Activated CD4-positive, alpha-beta T cell treated with anti-CD3 and anti-CD28 coated beads, Interleukin-10, Interleukin-2, amounts not matched to agents 100 ng/mL and 50 ng/mL, durations not matched to agents 16 hours and 8 hours (primary cell): ENCODE results near the gene DGKD.

ENCODE experiments used
- DNase-seq: peaks from one replicate; pipeline ENCODE4 v3.0.0-alpha.2; 2020

DGKD gene

DNA sequence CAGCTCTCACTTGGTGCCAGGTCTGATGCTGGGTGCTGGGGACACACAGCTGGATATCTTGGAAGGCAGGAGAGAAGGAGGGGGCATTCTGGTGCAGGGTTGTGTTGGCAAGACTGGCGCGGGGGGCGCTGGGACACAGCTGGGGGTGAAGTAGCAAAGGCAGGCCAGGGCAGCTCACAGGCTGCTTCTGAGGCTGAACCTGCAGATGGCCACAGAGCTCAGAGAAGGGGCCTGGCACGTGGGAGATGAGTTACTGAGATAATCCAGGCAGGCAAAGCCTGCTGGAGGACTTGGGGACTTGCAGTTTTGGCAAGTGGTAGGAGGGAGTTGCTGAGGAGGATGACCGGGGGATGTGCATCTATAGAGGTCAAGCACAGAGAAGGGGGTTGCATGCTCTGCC, 16.2 kb upstream of the DGKD start:
- DNase-seq = no peak

- no peak for DNase-seq
Measured at GRCh38 chr2:233338812-233339368, 15.4 kb upstream of the DGKD start.

DNA sequence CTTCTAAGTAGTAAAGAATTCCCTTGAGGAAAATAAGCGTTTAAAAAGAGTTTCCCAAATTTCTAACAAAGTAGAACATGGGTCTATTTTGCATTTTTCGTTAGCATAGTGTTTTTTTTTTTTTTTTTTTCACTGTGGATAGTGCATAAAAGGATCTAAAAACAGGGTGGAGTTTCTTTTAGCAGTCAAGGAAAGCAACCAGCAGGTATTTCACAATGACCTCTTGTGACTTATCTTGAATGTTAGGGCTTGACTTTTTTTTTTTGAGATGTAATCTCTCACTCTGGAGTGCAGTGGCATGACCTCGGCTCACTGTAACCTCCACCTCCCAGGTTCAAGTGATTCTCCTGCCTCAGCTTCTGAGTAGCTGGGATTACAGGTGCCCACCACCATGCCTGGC, 14.9 kb upstream of the DGKD start:
- no peak for DNase-seq

- DNase-seq = no peak
Measured at GRCh38 chr2:233341296-233341695, 13.0 kb upstream of the DGKD start.

GRCh38 chr2:233342301-233342700, 12.0 kb upstream of the DGKD start:
- no peak for DNase-seq

DNA sequence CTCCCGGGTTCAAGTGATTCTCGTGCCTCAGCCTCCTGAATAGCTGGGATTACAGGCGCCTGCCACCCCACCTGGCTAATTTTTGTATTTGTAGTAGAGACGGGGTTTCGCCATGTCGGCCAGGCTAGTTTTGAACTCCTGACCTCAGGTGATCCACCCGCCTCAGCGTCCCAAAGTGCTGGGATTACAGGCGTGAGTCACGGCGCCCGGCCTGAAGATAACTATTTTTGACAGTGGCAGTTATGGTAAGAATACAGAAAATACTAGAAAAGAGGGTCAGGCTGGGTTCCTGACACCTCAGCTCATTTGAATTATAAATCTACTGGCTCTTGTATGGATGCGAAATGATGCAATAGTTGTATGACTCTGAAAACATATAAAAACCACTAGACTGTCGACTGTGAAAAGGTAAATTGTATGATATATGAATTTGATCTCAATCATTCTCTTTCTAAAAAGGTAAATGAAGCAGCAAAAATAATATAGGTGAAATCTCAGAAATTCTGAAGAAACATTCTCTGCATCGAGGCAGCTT, 11.1 kb upstream of the DGKD start:
- DNase-seq = no peak

GRCh38 chr2:233346376-233346775, 7.9 kb upstream of the DGKD start:
- DNase-seq = no peak

- DNase-seq = no peak
Measured at GRCh38 chr2:233346930-233347329, 7.4 kb upstream of the DGKD start.

- no peak for DNase-seq
Measured at GRCh38 chr2:233349005-233349998, 5.0 kb upstream of the DGKD start.

GRCh38 chr2:233350708-233351107, 3.6 kb upstream of the DGKD start:
- peak; percentile 59 for DNase-seq

DNA sequence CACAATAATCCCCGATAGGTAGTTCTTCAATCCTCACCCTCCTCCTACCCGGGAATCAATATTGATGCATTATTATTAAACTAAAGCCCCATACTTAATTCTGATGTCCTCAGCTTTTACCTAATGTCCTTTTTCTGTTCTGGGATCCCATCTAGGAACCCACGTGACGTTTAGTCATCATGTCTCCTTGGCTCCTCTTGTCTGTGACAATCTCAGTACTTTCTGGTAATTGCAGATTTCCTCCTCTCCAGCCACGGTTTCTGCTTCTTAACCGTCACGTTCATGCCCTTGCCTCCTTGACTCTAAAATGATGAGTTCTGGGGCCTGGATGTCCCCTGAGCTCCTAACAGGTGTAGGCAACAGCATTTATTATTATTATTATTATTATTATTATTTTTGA, 2.9 kb upstream of the DGKD start:
- no peak for DNase-seq

GRCh38 chr2:233352141-233352842, 2.0 kb upstream of the DGKD start:
- no peak for DNase-seq

DNA sequence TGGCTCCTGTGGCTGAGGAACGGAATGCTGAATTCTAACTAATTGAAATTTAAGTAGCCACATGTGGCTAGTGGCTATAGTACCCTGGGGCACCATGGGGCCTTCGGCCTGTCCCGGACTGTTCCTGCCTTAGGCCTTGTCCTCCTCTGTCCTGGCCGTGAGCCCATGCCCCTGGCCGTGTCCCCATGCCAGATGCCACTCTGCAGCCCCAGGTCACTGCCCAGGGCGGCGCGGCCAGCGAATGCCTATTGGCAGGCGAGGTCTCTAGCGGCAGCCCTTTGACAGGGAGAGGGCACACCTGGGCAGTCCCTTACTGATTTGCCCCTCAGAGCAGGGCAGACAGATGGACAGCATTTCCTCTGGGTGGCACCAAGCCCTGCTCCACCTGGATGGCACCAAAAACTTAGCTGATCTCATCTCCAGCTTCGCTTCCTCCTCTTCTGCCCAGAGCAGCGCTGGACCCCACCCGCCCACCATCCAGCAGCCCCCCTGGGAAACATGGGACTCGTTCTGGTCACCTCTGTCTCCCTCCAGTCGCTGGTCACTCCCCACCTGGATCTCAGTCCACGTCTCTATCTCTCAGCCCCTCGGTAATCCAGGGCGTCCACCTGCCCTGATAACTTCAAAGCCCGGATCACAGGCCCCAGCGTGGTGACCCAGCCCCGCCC, 1.1 kb upstream of the DGKD start:
- DNase-seq = no peak

DNA sequence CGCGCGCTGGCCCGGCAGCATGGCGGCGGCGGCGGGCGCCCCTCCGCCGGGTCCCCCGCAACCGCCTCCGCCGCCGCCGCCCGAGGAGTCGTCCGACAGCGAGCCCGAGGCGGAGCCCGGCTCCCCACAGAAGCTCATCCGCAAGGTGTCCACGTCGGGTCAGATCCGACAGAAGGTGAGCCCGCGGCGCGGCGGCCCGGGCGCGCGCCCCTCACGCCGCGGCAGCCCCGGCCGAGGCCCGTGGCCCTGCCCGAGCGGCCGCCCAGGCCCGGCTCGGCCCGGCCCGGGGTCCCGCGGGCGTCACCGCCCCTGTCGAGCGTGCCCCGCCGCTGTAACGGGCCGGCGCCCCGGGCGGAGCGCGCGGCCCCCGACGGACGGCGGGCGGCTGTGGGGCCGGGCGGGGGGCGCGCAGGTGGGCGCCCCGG, 218 bp downstream of the DGKD start:
- DNase-seq = no peak

DNA sequence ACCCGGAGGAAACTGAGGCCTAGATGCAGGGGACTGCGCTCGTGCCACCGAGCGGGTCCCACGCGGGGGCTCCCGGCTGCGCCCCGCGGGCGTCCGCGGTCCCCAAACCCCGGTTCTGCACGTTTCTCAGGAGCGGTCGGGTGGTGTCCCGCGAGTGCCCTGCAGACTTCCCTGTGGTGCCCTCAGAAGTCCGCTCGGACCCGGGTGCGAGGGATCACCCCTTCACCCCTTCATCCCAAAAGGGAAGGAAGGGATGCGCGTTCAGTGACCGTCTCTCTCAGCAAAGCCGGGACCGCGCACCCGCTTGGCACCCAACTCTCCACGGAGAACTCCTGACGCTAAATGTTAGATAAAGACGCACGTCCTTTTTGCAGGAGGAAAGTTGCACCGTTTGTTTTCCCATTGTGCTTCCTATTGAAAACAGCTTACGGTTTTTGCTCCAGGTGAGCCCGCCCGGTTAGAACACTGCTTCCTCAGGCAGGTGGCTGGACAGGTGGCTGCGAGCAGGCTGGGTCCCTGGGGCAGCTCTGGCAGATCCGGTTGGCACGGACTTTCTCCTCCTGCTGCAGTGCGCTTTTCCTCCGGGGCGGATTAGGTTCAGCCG, 779 bp downstream of the DGKD start:
- DNase-seq = peak; percentile 11

DNA sequence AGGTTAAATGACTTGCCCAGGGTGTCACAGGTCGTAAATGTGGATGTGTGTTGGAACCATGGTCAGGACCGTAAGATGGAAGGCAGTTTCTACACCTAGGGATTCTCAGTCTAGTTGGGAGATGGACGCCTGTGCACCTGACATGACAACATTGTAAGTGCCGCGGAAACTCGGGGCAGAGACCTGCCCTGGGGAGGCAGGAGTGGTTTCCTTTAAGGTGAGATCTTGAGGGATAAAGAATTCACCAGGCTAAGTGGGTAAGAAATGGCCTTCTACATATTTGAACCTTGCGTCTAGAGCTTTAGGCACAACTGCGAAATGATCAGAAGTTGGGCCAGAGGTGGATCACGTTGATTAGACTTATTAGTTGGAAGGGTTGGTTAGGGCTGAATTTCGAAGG, 1.6 kb downstream of the DGKD start:
- DNase-seq = no peak

DNA sequence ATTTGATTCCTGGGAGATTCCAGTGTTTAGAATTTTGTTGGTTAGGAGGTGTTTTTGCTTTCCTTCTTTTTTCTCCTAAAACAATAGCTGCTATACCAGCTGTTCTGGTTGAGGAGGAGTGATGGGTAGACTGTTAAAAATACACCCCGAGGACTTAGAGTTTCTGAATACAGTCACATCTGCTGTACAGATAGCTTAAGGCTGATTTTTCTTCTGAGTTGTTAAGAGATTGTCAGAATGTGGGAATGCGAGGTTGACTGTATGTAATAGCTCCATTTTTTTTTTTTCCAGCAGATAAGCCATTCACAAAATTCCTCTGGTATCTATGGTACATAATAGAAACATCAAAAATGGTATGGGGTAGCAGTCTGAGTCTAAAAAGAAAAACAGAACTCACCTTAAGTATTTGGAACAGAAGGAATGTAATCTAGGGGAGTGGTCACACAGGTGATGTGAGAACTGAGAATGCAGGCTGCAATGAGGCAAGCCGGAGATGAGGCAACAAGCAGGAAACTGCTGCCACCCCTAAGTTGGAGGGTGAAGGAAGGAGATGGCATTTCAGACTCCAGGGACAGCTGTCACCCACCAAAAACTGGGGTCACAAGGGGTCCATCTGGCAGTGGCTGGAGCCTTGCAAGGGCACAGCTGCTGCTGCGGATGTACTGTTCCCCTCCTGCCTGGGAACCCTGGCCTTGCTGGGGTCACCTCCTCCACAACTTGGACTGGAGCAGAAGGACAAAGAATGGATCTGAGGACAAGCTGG, 2.4 kb downstream of the DGKD start:
- DNase-seq = peak; percentile 13

DNA sequence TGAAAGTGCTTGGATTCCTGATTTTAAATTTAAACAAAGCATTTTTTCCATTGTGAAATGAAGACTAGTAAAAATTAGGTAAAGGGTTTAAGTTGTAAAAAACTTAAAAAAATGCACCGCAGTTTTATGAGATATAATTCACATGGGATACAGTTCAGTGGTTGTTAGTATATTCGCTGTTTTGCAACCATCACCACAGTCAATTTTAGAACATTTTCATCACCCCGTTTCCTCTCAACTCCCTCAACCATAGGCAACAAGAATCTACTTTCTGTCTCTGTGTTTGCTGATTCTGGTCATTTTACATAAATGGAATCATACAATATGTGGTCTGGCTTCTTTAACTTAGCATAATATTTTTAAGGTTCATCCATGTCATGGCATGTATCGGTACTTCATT, 4.0 kb downstream of the DGKD start:
- no peak for DNase-seq

DNA sequence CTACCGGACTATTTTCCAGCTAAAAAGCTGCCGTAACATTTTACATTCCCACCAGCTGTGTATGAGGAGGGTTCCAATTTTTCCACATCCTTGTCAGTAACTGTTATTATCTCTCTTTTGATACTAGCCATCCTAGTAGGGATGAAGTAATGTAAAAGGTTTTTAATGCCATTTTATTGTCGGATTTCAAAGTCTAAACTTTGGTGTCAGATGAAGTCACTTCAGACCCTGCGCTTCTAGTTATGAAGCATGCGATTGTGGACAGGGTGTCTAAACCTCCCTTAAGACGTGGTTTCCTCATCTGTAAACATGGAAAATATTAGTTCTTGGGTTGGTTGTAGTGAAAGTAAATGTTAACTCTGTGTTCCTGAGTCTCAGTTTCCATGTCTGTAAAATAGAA, 4.7 kb downstream of the DGKD start:
- no peak for DNase-seq

DNA sequence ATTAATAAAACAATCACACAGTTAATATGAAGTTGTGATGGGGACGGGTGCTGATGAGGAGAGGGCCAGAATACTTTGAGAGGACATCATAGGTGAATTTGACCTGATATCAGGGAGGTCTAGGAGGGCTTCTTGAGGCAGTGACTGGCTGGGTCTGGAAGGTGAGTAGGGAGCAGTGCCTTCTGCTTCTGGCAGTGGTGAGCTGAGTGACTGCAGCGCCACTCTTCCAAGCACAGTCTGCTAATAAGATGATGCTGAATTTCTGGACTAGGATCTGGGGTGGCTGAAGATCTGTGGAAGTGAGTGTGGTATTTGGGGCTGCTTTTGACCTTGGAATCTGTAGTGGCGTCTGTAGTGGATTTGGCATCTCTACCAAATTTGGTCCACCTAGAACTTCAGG, 5.5 kb downstream of the DGKD start:
- DNase-seq = no peak

GRCh38 chr2:233360771-233361176, 6.5 kb downstream of the DGKD start:
- no peak for DNase-seq

- DNase-seq = no peak
Measured at GRCh38 chr2:233361297-233361696, 7.0 kb downstream of the DGKD start.
